Neural cell (in vitro differentiated cells): ENCODE results near the gene MAVS. TPM values are rescaled to one million over a fixed set of nuclear protein-coding genes. Genes with fewer than 3 reads are reported as not detected.

Experiments used
- H2AFZ ChIP-seq: fragments of 200-600, 300-800 bp; sonication (generic), shearing (Covaris generic); 2 replicates; pipeline ENCODE4 v1.6.0; 2014; ENCODE audit warnings: low read depth, mild to moderate bottlenecking, antibody characterized with exemption, low read length, moderate library complexity
- H3F3A ChIP-seq: fragments of 200-600 bp; shearing (Covaris generic); 2 replicates; pipeline ENCODE4 v1.6.1; 2016; ENCODE audit warnings: mild to moderate bottlenecking, moderate library complexity, mixed read lengths, antibody characterized with exemption, low read length; ENCODE audit not compliant: insufficient read depth, poor library complexity, severe bottlenecking
- H3K27ac ChIP-seq: fragments of 200-600, 300-800 bp; sonication (generic), shearing (Covaris generic); 2 replicates; pipeline ENCODE4 v1.5.1; 2014; ENCODE audit warnings: mild to moderate bottlenecking, low read length, moderate library complexity
- H3K27me3 ChIP-seq: fragments of 300-800, 200-600 bp; sonication (generic), shearing (Covaris generic); 2 replicates; pipeline ENCODE4 v1.6.0; 2014; ENCODE audit warnings: mild to moderate bottlenecking, low read depth, low read length, moderate library complexity; ENCODE audit not compliant: insufficient read depth
- H3K36me3 ChIP-seq: fragments of 300-800, 200-600 bp; sonication (generic), shearing (Covaris generic); 2 replicates; pipeline ENCODE4 v1.5.1; 2014; ENCODE audit warnings: mild to moderate bottlenecking, antibody characterized with exemption, low read length, moderate library complexity; ENCODE audit not compliant: insufficient read depth
- H3K4me2 ChIP-seq: fragments of 300-800, 200-600 bp; sonication (generic), shearing (Covaris generic); 2 replicates; pipeline ENCODE4 v1.6.0; 2014; ENCODE audit warnings: mild to moderate bottlenecking, low read length
- H3K4me3 ChIP-seq: fragments of 300-800, 200-600 bp; sonication (generic), shearing (Covaris generic); 2 replicates; pipeline ENCODE4 v1.5.1; 2014; ENCODE audit warnings: mild to moderate bottlenecking, low read length, moderate library complexity
- H3K79me2 ChIP-seq: fragments of 200-600 bp; shearing (Covaris generic); replicated peaks from 2 replicates; pipeline ENCODE4 v1.6.0; 2014; ENCODE audit warnings: mild to moderate bottlenecking, low read length, moderate library complexity; ENCODE audit not compliant: insufficient read depth
- H3K9ac ChIP-seq: fragments of 300-800, 200-600 bp; sonication (generic), shearing (Covaris generic); 2 replicates; pipeline ENCODE4 v1.6.1; 2016; ENCODE audit warnings: mild to moderate bottlenecking, low read length, mixed read lengths
- H3K9me2 ChIP-seq: fragments of 200-600 bp; shearing (Covaris generic); 2 replicates; pipeline ENCODE4 v1.6.1; 2016; ENCODE audit warnings: mild to moderate bottlenecking, low read length, mixed read lengths; ENCODE audit not compliant: insufficient read depth
- H3K9me3 ChIP-seq: fragments of 200-600, 300-800 bp; sonication (generic), shearing (Covaris generic); 2 replicates; pipeline ENCODE4 v1.6.1; 2016; ENCODE audit warnings: mild to moderate bottlenecking, mixed run types, low read length, moderate library complexity, mixed read lengths
- H4K20me1 ChIP-seq: fragments of 200-600 bp; shearing (Covaris generic); 2 replicates; pipeline ENCODE4 v1.6.1; 2016; ENCODE audit warnings: mild to moderate bottlenecking, mixed run types; ENCODE audit not compliant: insufficient read depth
- EP300 ChIP-seq: fragments of 450-650 bp; conservative IDR thresholded peaks from 2 replicates; pipeline ENCODE4 v1.6.1; 2014; ENCODE audit warnings: antibody characterized with exemption, mild to moderate bottlenecking, moderate library complexity; ENCODE audit not compliant: poor library complexity, severe bottlenecking
- EZH2 ChIP-seq: fragments of 200-600, 300-800 bp; shearing (Covaris generic), sonication (generic); IDR thresholded peaks from 2 replicates; pipeline ENCODE4 v1.6.1; 2014; ENCODE audit warnings: antibody characterized with exemption, low read length, borderline replicate concordance, mild to moderate bottlenecking; ENCODE audit not compliant: insufficient read depth, poor library complexity, severe bottlenecking
- MXI1 ChIP-seq: fragments of 450-650 bp; conservative IDR thresholded peaks from 2 replicates; pipeline ENCODE4 v1.6.1; 2014; ENCODE audit warnings: antibody characterized with exemption, mild to moderate bottlenecking; ENCODE audit not compliant: poor library complexity, severe bottlenecking
- POLR2AphosphoS5 ChIP-seq: IDR thresholded peaks from 2 replicates; pipeline ENCODE4 v1.6.1; 2012
- RAD21 ChIP-seq: fragments of 450-650 bp; conservative IDR thresholded peaks from 2 replicates; pipeline ENCODE4 v1.6.1; 2014; ENCODE audit warnings: antibody characterized with exemption, mild to moderate bottlenecking, moderate library complexity
- SMC3 ChIP-seq: fragments of 450-650 bp; conservative IDR thresholded peaks from 2 replicates; pipeline ENCODE4 v1.6.1; 2014; ENCODE audit warnings: antibody characterized with exemption, mild to moderate bottlenecking, moderate library complexity; ENCODE audit not compliant: poor library complexity
- TAF1 ChIP-seq: IDR thresholded peaks from 2 replicates; pipeline ENCODE4 v1.6.1; 2012; ENCODE audit warnings: low read depth
- polyA plus RNA-seq: library from polyadenylated mRNA; depleted of rRNA; stranded (reverse); fragments of >200 nt; gene quantifications from 2 replicates; pipeline ENCODE4 v1.2.3, GENCODE V29; 2014
- TF ChIP-seq, protein P1 (sequence below): IDR thresholded peaks from 2 replicates; pipeline ENCODE4 v1.6.1; 2012; ENCODE audit warnings: borderline replicate concordance
- TF ChIP-seq, protein P2 (sequence below): fragments of 450-650 bp; IDR thresholded peaks from 2 replicates; pipeline ENCODE4 v1.5.1; 2014; ENCODE audit warnings: antibody characterized with exemption, mild to moderate bottlenecking, moderate library complexity; ENCODE audit not compliant: poor library complexity, severe bottlenecking

The MAVS gene
- polyA plus RNA-seq, 1 donor from 2014 or later, result 5.4 TPM

DNA sequence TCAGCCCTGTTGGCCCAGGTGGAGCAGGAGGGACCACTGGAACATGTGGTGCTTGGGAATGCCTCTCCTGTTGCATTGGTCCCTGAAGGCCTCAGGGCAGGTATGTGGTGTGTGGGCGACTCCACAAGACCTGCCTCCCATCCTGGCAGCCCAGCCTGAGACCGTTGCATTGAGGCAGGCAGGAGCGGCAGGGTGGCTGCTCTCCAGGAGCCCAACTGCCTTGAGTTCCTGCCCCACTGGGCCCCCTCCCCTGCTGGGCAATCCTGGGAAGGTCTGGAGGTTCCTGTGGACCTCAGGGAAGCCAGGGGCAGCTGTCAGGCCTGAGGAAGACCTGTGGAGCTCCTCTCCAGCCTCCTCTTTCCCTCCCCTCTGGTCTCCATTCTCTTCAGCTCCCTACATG is 19.8 kb downstream of the MAVS start:
- no peaks in the 10 kb centered on the region for H3K79me2 ChIP-seq
- H3K4me3 ChIP-seq, result no peak overlapping the region
- H3K9me2 ChIP-seq, result no peaks in the 10 kb centered on the region
- no peak overlapping the region for H3K9ac ChIP-seq
- no peaks in the 10 kb centered on the region for H3F3A ChIP-seq
- H3K9me3 ChIP-seq, result no peaks in the 10 kb centered on the region
- TF ChIP-seq RAD21, result no peak
- TF ChIP-seq SMC3, result no peak
- TF ChIP-seq MXI1, result no peak
- TF ChIP-seq POLR2AphosphoS5, result no peak
- TF ChIP-seq, protein P1, sequence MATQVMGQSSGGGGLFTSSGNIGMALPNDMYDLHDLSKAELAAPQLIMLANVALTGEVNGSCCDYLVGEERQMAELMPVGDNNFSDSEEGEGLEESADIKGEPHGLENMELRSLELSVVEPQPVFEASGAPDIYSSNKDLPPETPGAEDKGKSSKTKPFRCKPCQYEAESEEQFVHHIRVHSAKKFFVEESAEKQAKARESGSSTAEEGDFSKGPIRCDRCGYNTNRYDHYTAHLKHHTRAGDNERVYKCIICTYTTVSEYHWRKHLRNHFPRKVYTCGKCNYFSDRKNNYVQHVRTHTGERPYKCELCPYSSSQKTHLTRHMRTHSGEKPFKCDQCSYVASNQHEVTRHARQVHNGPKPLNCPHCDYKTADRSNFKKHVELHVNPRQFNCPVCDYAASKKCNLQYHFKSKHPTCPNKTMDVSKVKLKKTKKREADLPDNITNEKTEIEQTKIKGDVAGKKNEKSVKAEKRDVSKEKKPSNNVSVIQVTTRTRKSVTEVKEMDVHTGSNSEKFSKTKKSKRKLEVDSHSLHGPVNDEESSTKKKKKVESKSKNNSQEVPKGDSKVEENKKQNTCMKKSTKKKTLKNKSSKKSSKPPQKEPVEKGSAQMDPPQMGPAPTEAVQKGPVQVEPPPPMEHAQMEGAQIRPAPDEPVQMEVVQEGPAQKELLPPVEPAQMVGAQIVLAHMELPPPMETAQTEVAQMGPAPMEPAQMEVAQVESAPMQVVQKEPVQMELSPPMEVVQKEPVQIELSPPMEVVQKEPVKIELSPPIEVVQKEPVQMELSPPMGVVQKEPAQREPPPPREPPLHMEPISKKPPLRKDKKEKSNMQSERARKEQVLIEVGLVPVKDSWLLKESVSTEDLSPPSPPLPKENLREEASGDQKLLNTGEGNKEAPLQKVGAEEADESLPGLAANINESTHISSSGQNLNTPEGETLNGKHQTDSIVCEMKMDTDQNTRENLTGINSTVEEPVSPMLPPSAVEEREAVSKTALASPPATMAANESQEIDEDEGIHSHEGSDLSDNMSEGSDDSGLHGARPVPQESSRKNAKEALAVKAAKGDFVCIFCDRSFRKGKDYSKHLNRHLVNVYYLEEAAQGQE, result no peak
- no peak for TF ChIP-seq EP300
- TF ChIP-seq TAF1, result no peak
- TF ChIP-seq, protein P2, sequence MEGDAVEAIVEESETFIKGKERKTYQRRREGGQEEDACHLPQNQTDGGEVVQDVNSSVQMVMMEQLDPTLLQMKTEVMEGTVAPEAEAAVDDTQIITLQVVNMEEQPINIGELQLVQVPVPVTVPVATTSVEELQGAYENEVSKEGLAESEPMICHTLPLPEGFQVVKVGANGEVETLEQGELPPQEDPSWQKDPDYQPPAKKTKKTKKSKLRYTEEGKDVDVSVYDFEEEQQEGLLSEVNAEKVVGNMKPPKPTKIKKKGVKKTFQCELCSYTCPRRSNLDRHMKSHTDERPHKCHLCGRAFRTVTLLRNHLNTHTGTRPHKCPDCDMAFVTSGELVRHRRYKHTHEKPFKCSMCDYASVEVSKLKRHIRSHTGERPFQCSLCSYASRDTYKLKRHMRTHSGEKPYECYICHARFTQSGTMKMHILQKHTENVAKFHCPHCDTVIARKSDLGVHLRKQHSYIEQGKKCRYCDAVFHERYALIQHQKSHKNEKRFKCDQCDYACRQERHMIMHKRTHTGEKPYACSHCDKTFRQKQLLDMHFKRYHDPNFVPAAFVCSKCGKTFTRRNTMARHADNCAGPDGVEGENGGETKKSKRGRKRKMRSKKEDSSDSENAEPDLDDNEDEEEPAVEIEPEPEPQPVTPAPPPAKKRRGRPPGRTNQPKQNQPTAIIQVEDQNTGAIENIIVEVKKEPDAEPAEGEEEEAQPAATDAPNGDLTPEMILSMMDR, result no peak
- no peak for TF ChIP-seq EZH2
- H4K20me1 ChIP-seq, result no peaks in the 10 kb centered on the region
- H3K36me3 ChIP-seq, result peaks cover 8% of the 10 kb centered on the region
- no peak overlapping the region for H3K27ac ChIP-seq
- no peaks in the 10 kb centered on the region for H3K27me3 ChIP-seq
- no peak overlapping the region for H2AFZ ChIP-seq
- H3K4me2 ChIP-seq, result no peak overlapping the region

DNA sequence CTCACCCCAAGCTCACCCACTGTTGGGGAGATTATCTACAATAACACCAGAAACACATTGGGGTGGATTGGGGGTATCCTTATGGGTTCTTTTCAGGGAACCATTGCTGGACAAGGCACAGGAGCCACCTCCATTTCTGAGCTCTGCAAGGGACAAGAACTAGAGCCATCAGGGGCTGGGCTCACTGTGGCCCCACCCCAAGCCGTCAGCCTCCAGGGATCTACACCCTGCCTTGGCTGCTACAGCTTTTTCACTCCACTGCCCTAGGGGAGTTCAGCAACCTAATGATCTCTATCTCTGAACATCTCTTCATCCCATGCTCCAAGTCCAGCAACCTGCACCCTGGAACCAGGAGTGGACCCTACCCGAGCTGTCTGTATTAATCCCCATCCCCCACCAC is 21.2 kb downstream of the MAVS start:
- Histone ChIP-seq H3K27me3 (no peaks in the 10 kb centered on the region), H4K20me1 (no peaks in the 10 kb centered on the region), H3K9me2 (no peaks in the 10 kb centered on the region), H3K36me3 (peaks cover under 1% of the 10 kb centered on the region), H3K79me2 (no peaks in the 10 kb centered on the region), H3F3A (no peaks in the 10 kb centered on the region), H3K4me3 (no peak overlapping the region), H3K4me2 (no peak overlapping the region), H3K27ac (no peak overlapping the region), H3K9me3 (no peaks in the 10 kb centered on the region), H3K9ac (no peak overlapping the region), H2AFZ (no peak overlapping the region)
- TF ChIP-seq RAD21 (no peak), SMC3 (no peak), MXI1 (no peak), EZH2 (no peak)
- TF ChIP-seq, protein P2, result no peak
